ENCODE data around the gene OR1L1.

OR1L1 gene

GRCh38 chr9:122661416-122661815, at the start of gene OR1L1:
TSS of gene OR1L1 (plus strand) at chr9:122661716. CDS start at chr9:122661716, 0 bp downstream.
- Mint-ChIP-seq H3K9me3 (peaks cover 5 to 13% of the 10 kb centered on the region in 2 donors), H3K27ac (no peak within 1 kb of the TSS), H3K4me3 (no peak within 1 kb of the TSS), H3K4me1 (no peaks in the 10 kb centered on the region), H3K27me3 (peaks cover 23% of the 10 kb centered on the region)
- DNase-seq (no peak), ATAC-seq (no peak)

- no peak for ATAC-seq
- H3K4me1 Mint-ChIP-seq: no peaks in the 10 kb centered on the region
- H3K9me3 Mint-ChIP-seq: peaks cover 0 to 8% of the 10 kb centered on the region in 2 donors
- no peak within 1 kb of the TSS for H3K4me3 Mint-ChIP-seq
- H3K27ac Mint-ChIP-seq: peak within 1 kb of the TSS in 1 of 2 donors; percentile 90
- DNase-seq: no peak
- peaks cover 13% of the 10 kb centered on the region for H3K27me3 Mint-ChIP-seq
These were observed 47.2 kb upstream of the OR1L1 start, which contains the start of gene OR1Q1 for GRCh38 chr9:122614362-122614761. TSS of gene OR1Q1 (plus strand) at chr9:122614738. CDS start at chr9:122614738, 0 bp downstream.

- no peaks in the 10 kb centered on the region for H3K4me1 Mint-ChIP-seq
- no peak for ATAC-seq
- no peak for DNase-seq
- peaks cover 0 to 11% of the 10 kb centered on the region in 2 donors for H3K9me3 Mint-ChIP-seq
- peaks cover 12% of the 10 kb centered on the region for H3K27me3 Mint-ChIP-seq
- no peak overlapping the region for H3K4me3 Mint-ChIP-seq
- H3K27ac Mint-ChIP-seq: peak overlapping the region in 1 of 2 donors; percentile 16
These were observed 41.5 kb upstream of the OR1L1 start for GRCh38 chr9:122619996-122620395.

- DNase-seq: no peak
- peaks cover 18 to 34% of the 10 kb centered on the region in 2 donors for H3K9me3 Mint-ChIP-seq
These were observed 19.3 kb upstream of the OR1L1 start for GRCh38 chr9:122642226-122642625.

GRCh38 chr9:122656378-122656777, 5.1 kb upstream of the OR1L1 start:
- Mint-ChIP-seq H3K9me3 (no peaks in the 10 kb centered on the region), H3K4me3 (no peak overlapping the region), H3K4me1 (no peaks in the 10 kb centered on the region), H3K27ac (no peak overlapping the region), H3K27me3 (peaks cover 5% of the 10 kb centered on the region)
- no peak for ATAC-seq
- no peak for DNase-seq

More at GRCh38 chr9:122642226-122642625, 19.3 kb upstream of the OR1L1 start:
- H3K27me3 Mint-ChIP-seq: peaks cover 7% of the 10 kb centered on the region
- ATAC-seq: no peak
- no peak overlapping the region for H3K4me3 Mint-ChIP-seq
- no peaks in the 10 kb centered on the region for H3K4me1 Mint-ChIP-seq
- no peak overlapping the region for H3K27ac Mint-ChIP-seq

GRCh38 chr9:122657527-122657926, 4.0 kb upstream of the OR1L1 start, which contains the start of gene OR1B1:
TSS of gene OR1B1 (minus strand) at chr9:122657627.
- Mint-ChIP-seq H3K4me3 (no peak within 1 kb of the TSS), H3K4me1 (no peaks in the 10 kb centered on the region), H3K27ac (no peak within 1 kb of the TSS), H3K9me3 (no peaks in the 10 kb centered on the region), H3K27me3 (peaks cover 16% of the 10 kb centered on the region)
- DNase-seq (no peak), ATAC-seq (no peak)

- Mint-ChIP-seq H3K27me3 (no peaks in the 10 kb centered on the region), H3K4me1 (no peaks in the 10 kb centered on the region), H3K27ac (no peak overlapping the region), H3K9me3 (peaks cover 18 to 27% of the 10 kb centered on the region in 2 donors), H3K4me3 (no peak overlapping the region)
- ATAC-seq: no peak
- DNase-seq: no peak
These were observed 11.0 kb downstream of the OR1L1 start for GRCh38 chr9:122672481-122672880.

GRCh38 chr9:122684851-122685250, 23.3 kb downstream of the OR1L1 start:
- Mint-ChIP-seq H3K4me3 (no peak overlapping the region), H3K27me3 (no peaks in the 10 kb centered on the region), H3K9me3 (peaks cover 26 to 44% of the 10 kb centered on the region in 2 donors), H3K27ac (no peak overlapping the region), H3K4me1 (peaks cover 6% of the 10 kb centered on the region)
- DNase-seq: no peak
- no peak for ATAC-seq

GRCh38 chr9:122695696-122696095, 34.2 kb downstream of the OR1L1 start:
- Mint-ChIP-seq H3K27ac (no peak overlapping the region), H3K4me1 (no peaks in the 10 kb centered on the region), H3K9me3 (peaks cover 17 to 20% of the 10 kb centered on the region in 2 donors), H3K27me3 (no peaks in the 10 kb centered on the region), H3K4me3 (no peak overlapping the region)
- ATAC-seq (no peak), DNase-seq (no peak)
